ENCODE data around the gene BOLA2B.

GRCh38 chr16:30144917-30145316, 48.5 kb downstream of the BOLA2B start:
- TF ChIP-seq CTCF (IDR thresholded peaks at IDR 0.05) (no peak), POLR2A (IDR thresholded peaks at IDR 0.05) (no peak)

All from heart left ventricle (tissue), 13 donors.